GM19468 (cell line): ENCODE data around the gene BABAM2.

Source experiments
- ATAC-seq: cut with Tn5 transposase; IDR thresholded peaks from one replicate; pipeline ENCODE4 v1.9.1; 2021; ENCODE audit warnings: mild to moderate bottlenecking, moderate library complexity, moderate number of reproducible peaks; ENCODE audit not compliant: unreplicated experiment; ENCODE audit errors: extremely low read depth

BABAM2 gene

DNA sequence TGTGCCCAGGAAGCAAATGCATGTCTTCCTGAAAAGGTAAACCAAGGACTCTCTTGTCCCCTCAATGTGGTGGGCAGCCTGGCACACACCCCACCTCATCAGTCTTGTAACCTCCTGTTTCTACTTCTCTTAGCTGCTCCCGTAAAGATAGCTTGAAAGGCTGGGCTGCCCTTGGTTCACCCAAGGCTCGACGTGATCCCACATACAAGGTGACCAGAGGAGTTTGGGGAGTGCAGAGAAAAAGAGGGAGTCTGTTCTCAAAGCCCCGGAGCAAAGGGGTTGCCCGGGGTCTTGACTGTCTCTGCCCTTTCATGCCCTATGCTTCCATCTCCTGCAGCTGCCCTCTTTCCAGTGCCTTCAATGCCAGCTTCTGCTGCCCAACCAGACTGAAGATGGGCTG, 483.8 kb downstream of the BABAM2 start:
- no peak for ATAC-seq

DNA sequence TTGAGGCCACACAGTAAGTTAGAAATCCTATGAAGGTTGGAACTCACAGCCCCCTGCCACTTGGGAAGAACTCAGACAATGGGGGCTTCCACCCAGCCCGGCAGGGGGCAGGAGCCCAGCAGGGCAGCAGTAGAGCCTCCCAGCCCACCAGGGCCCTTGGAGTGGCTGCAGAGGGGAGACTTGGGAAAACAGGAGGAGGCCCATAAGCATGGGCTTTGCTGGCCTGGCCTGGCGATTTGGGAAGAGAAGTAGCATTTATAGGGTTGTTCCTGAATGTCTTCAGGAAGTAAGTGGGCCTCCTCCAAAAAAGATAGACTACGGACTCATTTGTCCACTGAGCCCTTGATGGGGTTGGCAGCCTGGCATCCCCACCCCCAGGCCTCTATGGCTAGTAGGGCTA, 484.7 kb downstream of the BABAM2 start:
- no peak for ATAC-seq

DNA sequence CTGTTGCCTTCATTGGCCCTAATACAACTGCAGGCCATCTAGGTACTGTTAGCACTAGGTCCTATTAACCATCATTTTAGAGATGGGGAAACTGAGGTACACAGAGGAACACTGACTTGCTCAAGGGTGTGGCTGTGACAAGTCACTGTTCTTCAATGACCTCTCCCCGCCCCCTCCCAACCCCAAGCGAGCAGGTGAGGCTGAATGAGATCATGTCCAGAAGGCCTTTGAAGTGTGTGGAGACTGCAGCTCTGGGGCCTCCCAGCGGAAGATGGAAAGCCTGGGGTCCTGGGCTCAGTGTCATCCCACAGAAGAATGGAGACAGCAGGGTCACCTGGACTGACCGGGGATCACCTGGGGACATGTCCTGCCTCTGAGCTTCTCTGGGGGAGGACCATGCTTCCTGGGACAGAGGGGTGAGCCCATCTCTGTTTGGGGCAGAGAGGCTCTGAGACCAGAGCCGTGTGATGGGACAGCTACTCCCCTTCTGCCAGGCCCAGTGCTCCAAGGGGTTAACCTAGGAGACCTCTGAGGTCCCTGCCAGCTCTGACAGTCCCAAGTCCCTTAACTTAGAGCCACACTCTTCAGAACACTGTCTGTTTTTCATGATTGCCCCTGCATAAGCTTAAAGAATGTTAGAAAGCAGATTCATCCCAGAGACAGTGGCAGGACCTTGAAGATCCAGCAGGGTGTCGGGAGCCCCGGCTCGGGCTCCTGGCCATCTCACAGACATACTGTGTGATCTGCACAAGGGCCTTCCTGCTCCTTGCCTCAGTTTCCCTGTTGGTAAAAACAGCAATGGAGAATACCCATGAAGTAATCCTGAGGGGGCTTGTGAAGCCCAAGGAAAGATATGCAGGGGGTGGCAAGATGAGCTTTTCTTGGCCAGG, 485.5 kb downstream of the BABAM2 start:
- no peak for ATAC-seq

DNA sequence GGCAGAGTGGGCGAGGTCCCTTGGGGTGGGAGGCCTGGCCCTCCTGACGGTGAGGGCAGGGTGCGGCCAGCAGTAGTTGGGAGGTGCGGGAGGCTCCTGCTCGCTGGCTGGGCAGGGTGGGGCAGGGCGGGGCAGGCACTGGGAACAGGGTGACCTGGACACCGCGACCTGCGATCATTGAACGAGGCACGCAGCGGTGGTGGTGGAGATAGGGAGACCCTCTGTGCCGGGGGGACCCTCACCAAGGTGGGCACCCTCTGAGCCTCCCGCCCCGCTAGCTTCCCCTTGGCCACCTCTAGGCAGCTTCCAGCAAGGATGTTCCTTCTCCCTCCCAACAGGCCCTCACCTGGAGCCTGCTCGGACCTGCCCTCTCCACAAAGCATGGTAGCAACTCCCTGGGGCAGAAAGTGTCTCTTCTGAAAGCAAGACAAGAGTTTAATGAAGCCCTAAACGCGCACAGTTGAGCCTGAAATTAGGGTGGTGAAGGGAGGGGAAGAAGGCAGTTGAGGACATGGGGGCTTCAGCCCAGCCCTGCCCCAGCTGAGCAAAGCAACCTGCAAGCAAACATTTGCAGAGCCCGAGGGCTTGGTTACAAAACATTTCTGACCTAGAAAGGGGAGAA, 486.8 kb downstream of the BABAM2 start:
- no peak for ATAC-seq

DNA sequence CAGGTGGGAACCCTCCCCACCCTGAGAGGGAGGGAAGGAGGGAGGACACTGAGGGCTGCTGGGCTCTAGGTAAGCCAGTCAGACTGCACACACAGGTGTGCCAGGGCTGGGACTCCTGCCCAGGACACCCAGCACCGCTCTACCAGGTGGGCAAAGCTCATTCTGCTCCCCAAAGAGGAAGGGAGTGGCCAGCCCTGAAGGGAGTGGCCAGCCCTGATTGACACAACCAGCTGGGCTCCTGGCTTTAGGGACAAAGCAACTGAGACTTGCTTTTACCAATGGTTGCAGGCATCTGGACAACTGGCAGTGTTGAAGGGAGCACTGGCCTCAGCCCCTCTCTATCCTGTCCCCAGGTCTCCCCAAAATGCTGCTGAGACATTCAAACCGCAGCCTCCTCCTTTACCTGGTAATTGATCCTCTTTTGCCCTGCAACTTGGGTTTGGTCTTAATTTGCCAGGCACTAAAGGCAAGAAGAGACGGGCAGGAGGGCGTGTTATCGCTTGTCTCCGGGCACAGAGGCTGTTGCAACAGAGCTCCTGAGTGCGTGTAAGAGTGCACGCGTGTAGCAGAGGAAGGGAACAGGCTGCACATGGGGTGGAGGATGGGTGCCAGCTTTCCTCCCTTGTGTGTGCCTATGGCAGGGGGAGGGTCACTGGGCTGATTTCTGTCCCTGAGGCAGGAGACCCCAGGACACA, 487.6 kb downstream of the BABAM2 start:
- ATAC-seq, result no peak

DNA sequence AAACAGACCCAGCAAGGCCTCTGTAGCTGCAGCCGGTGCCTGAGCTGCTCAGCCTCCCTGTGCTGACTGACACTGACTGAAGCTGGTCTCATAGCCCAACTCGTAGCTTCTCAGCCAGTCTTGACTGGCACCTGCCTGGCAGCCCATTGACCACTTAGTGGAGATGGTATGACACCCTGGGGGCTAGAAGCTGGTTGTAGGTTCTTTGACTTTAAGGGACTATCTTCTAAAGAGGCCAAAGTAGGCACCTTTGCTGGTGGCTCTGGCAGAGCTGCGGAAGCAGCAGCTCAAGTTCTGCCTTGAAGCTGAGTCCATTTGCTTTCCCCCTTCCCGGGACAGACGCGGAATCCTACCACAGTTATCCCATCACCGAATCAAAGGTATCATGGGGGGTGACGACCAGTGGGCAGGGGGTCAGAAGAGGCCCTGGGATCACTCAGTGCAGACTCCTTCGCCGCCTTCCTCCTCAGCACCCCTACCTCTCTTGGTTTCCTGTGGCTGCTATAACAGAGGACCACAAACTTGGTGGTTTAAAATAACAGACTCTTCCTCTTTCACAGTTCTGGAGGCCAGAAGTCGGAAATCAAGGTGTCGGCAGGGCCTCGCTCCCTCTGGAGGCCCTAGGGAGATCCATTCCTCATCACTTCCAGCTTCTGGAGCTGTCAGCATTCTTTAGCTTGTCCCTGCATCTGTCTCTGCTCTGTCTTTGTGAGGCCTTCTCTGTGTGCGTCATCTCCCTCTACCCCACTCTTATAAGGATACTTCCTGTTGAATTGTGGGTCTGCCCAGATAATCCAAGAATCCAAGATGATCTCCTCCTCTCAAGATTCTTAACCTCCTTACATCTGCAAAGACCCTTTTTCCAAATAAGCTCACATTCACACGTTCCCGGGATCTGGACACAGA, 488.4 kb downstream of the BABAM2 start:
- no peak for ATAC-seq

DNA sequence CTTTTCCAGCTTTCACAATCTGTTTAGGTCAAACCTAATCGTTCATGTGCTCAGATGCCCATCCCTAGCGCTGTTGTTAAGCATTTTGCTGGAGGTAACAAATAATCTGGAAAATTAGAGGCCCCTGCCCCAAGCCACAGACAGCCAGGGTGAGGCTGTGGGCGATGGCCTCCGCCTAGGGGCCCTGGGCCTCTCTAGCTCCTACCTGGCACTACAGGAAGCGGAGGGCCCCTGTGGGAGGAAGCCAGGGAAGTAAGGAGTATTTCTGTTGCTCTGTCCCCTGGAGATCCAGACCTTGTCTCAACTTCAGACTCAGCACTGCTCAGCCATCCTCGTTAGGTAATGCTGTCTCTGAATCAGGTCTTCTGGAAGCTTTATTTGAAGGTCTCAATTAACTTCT, 489.7 kb downstream of the BABAM2 start:
- ATAC-seq, result no peak

DNA sequence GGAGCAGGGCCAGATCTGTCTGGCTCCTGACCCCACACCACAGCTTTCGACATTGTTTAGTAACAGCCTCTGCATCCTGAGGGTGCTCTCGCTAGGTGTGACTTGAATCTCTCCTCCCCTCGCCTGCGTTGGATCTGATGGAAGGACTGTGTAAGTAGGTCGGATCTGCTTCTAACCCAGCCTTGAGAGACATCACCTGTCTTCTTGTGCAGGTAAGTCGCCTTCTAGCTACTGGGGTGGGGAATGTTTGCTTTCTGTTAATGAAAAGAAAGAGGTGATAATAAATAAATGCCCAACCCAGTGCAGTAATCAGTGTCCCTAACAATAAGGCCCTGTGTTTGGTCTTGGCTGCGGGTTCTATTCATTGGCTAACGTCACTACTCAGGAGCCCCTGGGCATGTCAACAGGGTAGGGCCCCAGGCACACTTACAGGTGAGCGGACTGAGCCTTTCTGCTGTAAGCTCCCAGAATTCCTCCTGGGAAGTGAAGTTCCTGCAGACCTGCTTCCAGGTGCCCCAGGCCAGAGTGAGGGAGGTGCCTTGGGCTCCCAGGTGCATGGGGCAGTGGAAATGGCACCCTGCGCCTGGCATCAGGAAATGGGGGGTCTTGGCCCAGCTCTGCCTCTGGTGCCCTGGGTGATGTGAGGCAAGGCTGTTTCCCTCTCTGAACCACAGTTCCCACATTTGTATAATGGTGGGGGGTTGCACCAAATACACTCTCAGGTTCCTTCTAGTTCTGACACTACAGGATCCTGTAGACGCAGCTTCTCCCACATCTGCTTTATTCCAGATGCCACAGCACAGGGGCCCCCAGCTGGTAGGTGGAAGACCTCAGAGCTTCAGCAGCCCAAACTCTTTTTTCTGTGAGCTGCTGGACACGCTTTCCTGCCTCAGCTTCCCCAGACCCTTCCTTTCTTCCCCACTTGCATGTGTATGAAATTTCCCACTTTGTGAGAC, 491.0 kb downstream of the BABAM2 start:
- no peak for ATAC-seq

DNA sequence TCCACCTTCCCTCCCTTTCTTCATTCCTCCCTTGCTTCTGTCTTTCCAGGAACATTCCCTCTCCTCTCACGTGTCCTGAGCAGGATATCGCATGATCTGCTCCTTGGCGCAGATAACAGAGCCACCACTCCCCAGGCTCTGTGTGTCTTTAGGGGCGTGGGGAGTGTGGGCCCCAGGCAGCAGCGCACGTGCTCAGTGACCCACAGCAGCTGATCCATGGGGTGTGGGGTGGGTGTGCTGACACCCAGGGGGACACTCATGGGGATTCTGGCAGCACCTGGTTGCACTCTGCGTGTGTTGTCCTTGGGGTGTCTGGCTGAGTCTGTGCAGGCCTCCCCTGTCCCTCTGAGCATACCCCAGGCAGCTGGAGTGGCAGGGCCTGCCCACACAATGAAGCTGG, 492.2 kb downstream of the BABAM2 start:
- ATAC-seq, result no peak

DNA sequence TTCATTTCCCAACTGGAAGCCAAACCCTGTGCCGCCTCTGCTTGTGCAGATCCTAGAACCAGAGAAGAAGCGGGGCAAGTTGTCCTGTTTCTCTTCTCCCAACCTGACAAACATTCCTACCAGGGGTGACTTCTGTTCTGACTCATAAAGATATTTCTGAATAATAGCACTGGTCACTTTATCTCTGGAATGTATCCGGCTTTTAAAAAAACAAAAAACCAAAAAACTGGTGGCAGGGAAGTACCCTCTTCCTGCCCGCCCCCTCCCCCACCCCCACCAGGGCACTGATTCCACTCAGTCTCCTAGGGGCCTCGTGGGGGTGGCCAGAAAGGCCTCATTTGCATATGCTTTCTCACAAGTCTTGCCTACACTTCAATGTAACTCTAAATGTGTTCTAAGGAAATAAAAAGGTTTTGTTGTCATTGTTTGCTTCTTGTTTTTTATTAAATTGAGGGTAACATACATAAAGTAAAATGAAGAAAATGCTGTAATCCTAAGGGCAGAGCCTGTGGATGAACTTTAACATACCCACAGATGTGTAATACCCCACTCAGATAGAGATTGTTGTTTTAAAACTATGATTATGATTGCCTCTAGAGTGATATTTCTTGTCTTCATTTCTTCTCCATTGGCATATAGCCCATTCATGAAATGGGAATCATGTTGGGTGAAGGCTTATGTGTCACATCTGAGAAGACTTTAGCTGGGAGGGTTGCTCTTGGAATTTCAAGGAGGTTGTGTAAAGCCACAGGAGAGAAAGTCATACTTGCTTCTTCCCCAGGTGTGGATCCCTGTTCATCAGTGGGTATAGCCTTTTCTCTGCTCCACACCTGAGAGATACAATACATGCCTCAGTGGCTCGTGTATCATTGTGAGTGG, 496.8 kb downstream of the BABAM2 start:
- ATAC-seq, result no peak
